Activated CD8-positive, alpha-beta memory T cell treated with anti-CD3 and anti-CD28 coated beads, Interleukin-2, amount 50 U/mL, for 48 hours (primary cell): ENCODE measurements around the gene EIF3B.
"Not testable (repeated sequence)": the region's sequence is repeated elsewhere in the genome, so short reads cannot be mapped to it uniquely, and the experiment has no call there.

Source experiments
- DNase-seq: peaks from one replicate; pipeline ENCODE4 v3.0.0-alpha.2; 2020

Gene EIF3B

GRCh38 chr7:2354186-2354938 is at the start of gene EIF3B:
TSS of gene EIF3B (plus strand) at chr7:2354827. CDS start at chr7:2354922, 95 bp downstream.
- DNase-seq = peak; percentile 93

- DNase-seq = not testable (repeated sequence)
Observed at GRCh38 chr7:2305258-2305657, 49.4 kb upstream of the EIF3B start.

GRCh38 chr7:2306688-2307087 is 47.9 kb upstream of the EIF3B start:
- DNase-seq = no peak

- no peak for DNase-seq
Observed at GRCh38 chr7:2307690-2308107, 46.9 kb upstream of the EIF3B start.

GRCh38 chr7:2309889-2310331 is 44.7 kb upstream of the EIF3B start:
- no peak for DNase-seq

GRCh38 chr7:2312267-2312929 is 42.2 kb upstream of the EIF3B start:
- no peak for DNase-seq

- no peak for DNase-seq
Observed at GRCh38 chr7:2313450-2314208, 41.0 kb upstream of the EIF3B start.

- peak; percentile 100 for DNase-seq
Observed at GRCh38 chr7:2314209-2314955, 40.2 kb upstream of the EIF3B start, which contains the start of gene SNX8. TSS of gene SNX8 (minus strand) at chr7:2314441. CDS start at chr7:2314421, 20 bp downstream.

GRCh38 chr7:2314956-2315530 is 39.6 kb upstream of the EIF3B start:
- DNase-seq = not testable (repeated sequence)

- no peak for DNase-seq
Observed at GRCh38 chr7:2315787-2316186, 38.8 kb upstream of the EIF3B start.

GRCh38 chr7:2316578-2316977 is 38.0 kb upstream of the EIF3B start:
- DNase-seq = no peak

- DNase-seq = no peak
Observed at GRCh38 chr7:2317556-2318293, 36.9 kb upstream of the EIF3B start.

GRCh38 chr7:2321020-2321419 is 33.6 kb upstream of the EIF3B start:
- DNase-seq = no peak

GRCh38 chr7:2325162-2325561 is 29.5 kb upstream of the EIF3B start:
- no peak for DNase-seq

- no peak for DNase-seq
Observed at GRCh38 chr7:2326951-2327350, 27.7 kb upstream of the EIF3B start.

GRCh38 chr7:2330493-2330892 is 24.1 kb upstream of the EIF3B start:
- no peak for DNase-seq

GRCh38 chr7:2331707-2332106 is 22.9 kb upstream of the EIF3B start:
- DNase-seq = no peak

GRCh38 chr7:2332606-2333231 is 21.9 kb upstream of the EIF3B start:
- not testable (repeated sequence) for DNase-seq

- no peak for DNase-seq
Observed at GRCh38 chr7:2336626-2337299, 17.9 kb upstream of the EIF3B start.

- not testable (repeated sequence) for DNase-seq
Observed at GRCh38 chr7:2347351-2348063, 7.1 kb upstream of the EIF3B start.
